ENCODE measurements around the gene TNNI3. TPM values are rescaled to one million over a fixed set of nuclear protein-coding genes. Genes with fewer than 3 reads are reported as not detected.
"Not testable (repeated sequence)": the region's sequence is repeated elsewhere in the genome, so short reads cannot be mapped to it uniquely, and the experiment has no call there.

TNNI3 gene
- total RNA-seq (2014; rRNA removed; shearing (Covaris generic)) (2.6 TPM in 1 of 2 replicates, not detected in the other), total RNA-seq (2022) (not detected in 2 replicates), Bru-seq, nascent RNA (not detected), BruChase-seq, experiment 1, labeled RNA remaining after a 6-hour chase (percentile 23 among the genes with signal in this experiment), BruChase-seq, experiment 2, labeled RNA remaining after a 2-hour chase (percentile 19 among the genes with signal in this experiment)
- long read RNA-seq: 0 reads

GRCh38 chr19:55157064-55157908 lies at the start of gene TNNI3:
TNNI3 (minus strand) TSS chr19:55157732; CDS start chr19:55157589, 143 bp downstream.
- ChIA-PET CTCF (ENCODE audit: unreplicated experiment) (no interaction called here), POLR2A (interaction anchor here (0.6 kb wide), 1 partner anchor 234 kb away, joined by 3 read pairs; no protein-coding TSS in a partner anchor)
- Histone ChIP-seq H3K4me2 (ENCODE audit: low read length) (no peak within 1 kb of the TSS), H3K9me2 (ENCODE audit: insufficient read depth, low read length) (no peaks in the 10 kb centered on the region), H3K36me3 (ENCODE audit: insufficient read depth, low read length) (no peaks in the 10 kb centered on the region), H2AFZ (ENCODE audit: low read length) (no peak within 1 kb of the TSS), H4K20me1 (ENCODE audit: insufficient read depth, low read length) (no peaks in the 10 kb centered on the region), H3K4me3 (ENCODE audit: low read depth, low read length, poor library complexity, severe bottlenecking) (no peak within 1 kb of the TSS), H3K9me3 (ENCODE audit: low read length) (no peaks in the 10 kb centered on the region; the same call in 1 of the 2 replicates), H3K4me1 (ENCODE audit: insufficient read depth, low read length, poor library complexity, severe bottlenecking) (peaks cover 25% of the 10 kb centered on the region), H3K27ac (ENCODE audit: low read depth, low read length, poor library complexity, severe bottlenecking) (no peak within 1 kb of the TSS), H3K79me2 (ENCODE audit: insufficient read depth, low read depth, low read length) (no peaks in the 10 kb centered on the region)
- DNase-seq (ENCODE audit: low spot score): no peak
- no peak for TF ChIP-seq CTCF (conservative IDR thresholded peaks at IDR 0.05; ENCODE audit: low read length)
- no peak for TF ChIP-seq EZH2phosphoT487 (IDR thresholded peaks at IDR 0.05; ENCODE audit: borderline replicate concordance, low read depth, low read length)
- BruUV-seq (replicated peaks): no TSS peak
- intact Hi-C loops (cut with micrococcal nuclease; ENCODE audit: unreplicated experiment): no loop called here

- TF ChIP-seq EZH2phosphoT487 (IDR thresholded peaks at IDR 0.05; ENCODE audit: borderline replicate concordance, low read depth, low read length): no peak
- intact Hi-C loops (cut with micrococcal nuclease; ENCODE audit: unreplicated experiment): no loop called here
- no peak overlapping the region for H3K27ac ChIP-seq (ENCODE audit: low read depth, low read length, poor library complexity, severe bottlenecking)
- ChIA-PET CTCF (ENCODE audit: unreplicated experiment) (interaction anchor here (0.6 kb wide), 1 partner anchor 726 kb away, joined by 6 read pairs; no protein-coding TSS in a partner anchor), POLR2A (no interaction called here)
- peaks cover 7% of the 10 kb centered on the region for H3K4me1 ChIP-seq (ENCODE audit: insufficient read depth, low read length, poor library complexity, severe bottlenecking)
- H3K9me2 ChIP-seq (ENCODE audit: insufficient read depth, low read length): no peaks in the 10 kb centered on the region
- no peaks in the 10 kb centered on the region for H3K79me2 ChIP-seq (ENCODE audit: insufficient read depth, low read depth, low read length)
- H3K36me3 ChIP-seq (ENCODE audit: insufficient read depth, low read length): no peaks in the 10 kb centered on the region
- BruUV-seq (replicated peaks): no TSS peak
- H2AFZ ChIP-seq (ENCODE audit: low read length): no peak overlapping the region
- no peak for DNase-seq (ENCODE audit: low spot score)
- H3K4me2 ChIP-seq (ENCODE audit: low read length): no peak overlapping the region
- H4K20me1 ChIP-seq (ENCODE audit: insufficient read depth, low read length): no peaks in the 10 kb centered on the region
- H3K4me3 ChIP-seq (ENCODE audit: low read depth, low read length, poor library complexity, severe bottlenecking): no peak overlapping the region
- H3K9me3 ChIP-seq (ENCODE audit: low read length): no peaks in the 10 kb centered on the region
Measured at GRCh38 chr19:55206664-55207500, 49.4 kb upstream of the TNNI3 start.

- BruUV-seq (replicated peaks); H3K79me2 ChIP-seq (ENCODE audit: insufficient read depth, low read depth, low read length); H3K36me3 ChIP-seq (ENCODE audit: insufficient read depth, low read length); H3K4me3 ChIP-seq (ENCODE audit: low read depth, low read length, poor library complexity, severe bottlenecking); H3K4me1 ChIP-seq (ENCODE audit: insufficient read depth, low read length, poor library complexity, severe bottlenecking); POLR2A ChIA-PET; CTCF ChIA-PET (ENCODE audit: unreplicated experiment); H4K20me1 ChIP-seq (ENCODE audit: insufficient read depth, low read length); H3K27ac ChIP-seq (ENCODE audit: low read depth, low read length, poor library complexity, severe bottlenecking); H3K9me3 ChIP-seq (ENCODE audit: low read length); DNase-seq (ENCODE audit: low spot score); H3K4me2 ChIP-seq (ENCODE audit: low read length); H2AFZ ChIP-seq (ENCODE audit: low read length); intact Hi-C loops (cut with micrococcal nuclease; ENCODE audit: unreplicated experiment); H3K9me2 ChIP-seq (ENCODE audit: insufficient read depth, low read length): not testable (repeated sequence)
- peak; percentile 30; the same call in 1 of the 2 replicates for TF ChIP-seq CTCF (conservative IDR thresholded peaks at IDR 0.05; ENCODE audit: low read length)
Measured at GRCh38 chr19:55202199-55202598, 44.7 kb upstream of the TNNI3 start.

Data from OCI-LY7 (cell line).